ENCODE results near the gene FBXO44. TPM values are rescaled to one million over a fixed set of nuclear protein-coding genes. Genes with fewer than 3 reads are reported as not detected.

The FBXO44 gene
- polyA plus RNA-seq, 2 of the 4 experiments (the other 2 are of a cell fraction): 10.4 to 26.9 TPM

DNA sequence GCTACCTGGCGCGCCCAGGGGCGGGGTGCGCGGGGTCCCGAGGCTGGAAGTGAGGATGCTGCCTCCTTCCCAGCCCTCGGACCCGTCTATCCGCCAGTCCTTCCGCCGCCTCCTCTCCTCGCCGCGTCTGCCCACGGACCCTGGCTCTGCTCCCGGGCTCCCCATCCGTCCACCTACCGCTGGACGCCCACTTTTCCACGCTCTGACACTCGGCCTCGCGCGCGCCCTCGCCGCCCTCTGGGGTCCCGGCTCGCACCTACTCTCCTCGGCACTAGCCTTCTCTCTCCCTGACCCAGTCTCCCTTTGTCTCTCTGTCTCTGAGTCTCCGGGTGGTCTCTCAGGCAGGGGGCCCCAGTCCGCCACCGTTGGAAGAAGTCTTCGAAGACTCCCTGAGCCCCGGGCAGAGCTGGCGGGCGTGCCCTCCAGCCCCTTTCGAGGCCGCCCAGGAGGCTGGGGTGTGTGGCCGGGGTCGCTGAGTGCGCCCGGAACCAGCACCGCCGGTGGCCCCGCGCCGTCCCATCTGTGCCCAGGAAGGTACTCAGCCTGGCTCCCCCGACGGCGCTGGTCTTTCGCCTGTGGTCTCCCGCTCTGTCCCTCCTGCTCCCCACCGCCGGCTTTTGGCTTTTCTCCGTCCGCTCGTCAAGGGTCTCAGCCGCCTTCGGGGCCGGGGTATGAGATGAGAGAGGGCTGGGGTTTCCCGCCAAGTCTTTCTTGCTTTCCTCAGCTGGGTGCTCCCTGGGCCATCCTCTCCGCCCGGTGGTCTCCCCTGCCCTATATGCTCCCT lies 37.4 kb downstream of the FBXO44 start:
- H3K27ac ChIP-seq: no peak overlapping the region
- no peaks in the 10 kb centered on the region for H3K9me3 ChIP-seq
- FAIRE-seq (no peak), ATAC-seq (no peak; a peak in 1 of 6 replicates), DNase-seq (ENCODE audit: low read depth in 1 of 2, low spot score in 1 of 2) (no peak)
- H3K4me3 ChIP-seq: peak overlapping the region; percentile 33; the same call in 2 of the 3 replicates
- peak overlapping the region; percentile 76 for H3K4me2 ChIP-seq
- ChIA-PET POLR2A (no interaction called here), CTCF (interaction anchor here (2.2 kb wide), 1 partner anchor 26 kb away, joined by 14 read pairs; no protein-coding TSS in a partner anchor)
- WGBS (ENCODE audit: missing lambda C conversion rate): 30% methylated on average over 38 of the region's 64 CpGs
- no peaks in the 10 kb centered on the region for H3K4me1 ChIP-seq
- TF ChIP-seq HOXA7 (CRISPR knock-in tag; IDR thresholded peaks at IDR 0.05): no peak
- TF ChIP-seq NPAS2 (CRISPR knock-in tag; IDR thresholded peaks at IDR 0.05; ENCODE audit: borderline replicate concordance): no peak
- TF ChIP-seq POLR2A (IDR thresholded peaks at IDR 0.05; ENCODE audit: low read length): no peak
- TF ChIP-seq CTCF (IDR thresholded peaks at IDR 0.05): no peak
- no peak for TF ChIP-seq EHMT2 (IDR thresholded peaks at IDR 0.05; ENCODE audit: low read depth)
- TF ChIP-seq KDM5A (IDR thresholded peaks at IDR 0.05): no peak
- TF ChIP-seq NR3C1 (IDR thresholded peaks at IDR 0.05): no peak
- TF ChIP-seq PHF8 (IDR thresholded peaks at IDR 0.05; ENCODE audit: borderline replicate concordance, low read depth): no peak
- no peak for TF ChIP-seq USF2 (IDR thresholded peaks at IDR 0.05)

- 3% methylated on average over 5 of the region's 6 CpGs for WGBS (ENCODE audit: missing lambda C conversion rate)
- H3K27ac ChIP-seq: no peak overlapping the region
- no peaks in the 10 kb centered on the region for H3K9me3 ChIP-seq
- ATAC-seq (peak; percentile 43 to 50; a peak in 3 of 6 replicates), FAIRE-seq (no peak), DNase-seq (ENCODE audit: low read depth in 1 of 2, low spot score in 1 of 2) (peak in 1 of 2 experiments; percentile 28)
- CTCF ChIA-PET: interaction anchor here (0.6 to 3.7 kb wide), 3 partner anchors 17 to 44 kb away, joined by 3 to 14 read pairs (median 3); no protein-coding TSS in a partner anchor
- TF ChIP-seq SMC3 (IDR thresholded peaks at IDR 0.05) (no peak), EHMT2 (IDR thresholded peaks at IDR 0.05; ENCODE audit: low read depth) (no peak), KDM5A (IDR thresholded peaks at IDR 0.05) (no peak), EHF (CRISPR knock-in tag; IDR thresholded peaks at IDR 0.05) (no peak), ZFP36 (IDR thresholded peaks at IDR 0.05; ENCODE audit: borderline replicate concordance, partially characterized antibody) (no peak), MYC (IDR thresholded peaks at IDR 0.05; ENCODE audit: borderline replicate concordance, low read length) (no peak), SREBF2 (IDR thresholded peaks at IDR 0.05) (no peak), POLR2AphosphoS2 (conservative IDR thresholded peaks at IDR 0.05; ENCODE audit: low read length) (no peak), JUNB (IDR thresholded peaks at IDR 0.05) (no peak), HOXB13 (CRISPR knock-in tag; IDR thresholded peaks at IDR 0.05; ENCODE audit: low read depth) (no peak), FOSL2 (IDR thresholded peaks at IDR 0.05) (no peak), FOSL2 (CRISPR knock-in tag; IDR thresholded peaks at IDR 0.05) (no peak), RARB (CRISPR knock-in tag; IDR thresholded peaks at IDR 0.05) (no peak), POLR2A (IDR thresholded peaks at IDR 0.05; ENCODE audit: low read length) (no peak)
- TF ChIP-seq, protein P1, sequence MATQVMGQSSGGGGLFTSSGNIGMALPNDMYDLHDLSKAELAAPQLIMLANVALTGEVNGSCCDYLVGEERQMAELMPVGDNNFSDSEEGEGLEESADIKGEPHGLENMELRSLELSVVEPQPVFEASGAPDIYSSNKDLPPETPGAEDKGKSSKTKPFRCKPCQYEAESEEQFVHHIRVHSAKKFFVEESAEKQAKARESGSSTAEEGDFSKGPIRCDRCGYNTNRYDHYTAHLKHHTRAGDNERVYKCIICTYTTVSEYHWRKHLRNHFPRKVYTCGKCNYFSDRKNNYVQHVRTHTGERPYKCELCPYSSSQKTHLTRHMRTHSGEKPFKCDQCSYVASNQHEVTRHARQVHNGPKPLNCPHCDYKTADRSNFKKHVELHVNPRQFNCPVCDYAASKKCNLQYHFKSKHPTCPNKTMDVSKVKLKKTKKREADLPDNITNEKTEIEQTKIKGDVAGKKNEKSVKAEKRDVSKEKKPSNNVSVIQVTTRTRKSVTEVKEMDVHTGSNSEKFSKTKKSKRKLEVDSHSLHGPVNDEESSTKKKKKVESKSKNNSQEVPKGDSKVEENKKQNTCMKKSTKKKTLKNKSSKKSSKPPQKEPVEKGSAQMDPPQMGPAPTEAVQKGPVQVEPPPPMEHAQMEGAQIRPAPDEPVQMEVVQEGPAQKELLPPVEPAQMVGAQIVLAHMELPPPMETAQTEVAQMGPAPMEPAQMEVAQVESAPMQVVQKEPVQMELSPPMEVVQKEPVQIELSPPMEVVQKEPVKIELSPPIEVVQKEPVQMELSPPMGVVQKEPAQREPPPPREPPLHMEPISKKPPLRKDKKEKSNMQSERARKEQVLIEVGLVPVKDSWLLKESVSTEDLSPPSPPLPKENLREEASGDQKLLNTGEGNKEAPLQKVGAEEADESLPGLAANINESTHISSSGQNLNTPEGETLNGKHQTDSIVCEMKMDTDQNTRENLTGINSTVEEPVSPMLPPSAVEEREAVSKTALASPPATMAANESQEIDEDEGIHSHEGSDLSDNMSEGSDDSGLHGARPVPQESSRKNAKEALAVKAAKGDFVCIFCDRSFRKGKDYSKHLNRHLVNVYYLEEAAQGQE (IDR thresholded peaks at IDR 0.05): no peak
- no peaks in the 10 kb centered on the region for H3K4me1 ChIP-seq
- H3K4me3 ChIP-seq: no peak overlapping the region
- POLR2A ChIA-PET: no interaction called here
- H3K4me2 ChIP-seq: no peak overlapping the region
Measured at GRCh38 chr1:11693024-11693590, 38.4 kb downstream of the FBXO44 start.
